Cardiac muscle cell (in vitro differentiated cells and primary cell): Measurements from ENCODE around the gene SYT7. TPM values are rescaled to one million over a fixed set of nuclear protein-coding genes. Genes with fewer than 3 reads are reported as not detected.

ENCODE experiments used
- DNase-seq, 2 donors: peaks; one replicate each; pipeline versions ENCODE4 v3.0.0 to v3.0.0-alpha.2; 2010 to 2017; ENCODE audit warnings: low read depth in 1 of 2, low spot score in 1 of 2
- H3K27ac ChIP-seq: fragments of 200-600 bp; sonication (generic); 2 replicates; pipeline ENCODE4 v1.5.1; 2016
- H3K27me3 ChIP-seq: fragments of 200-600 bp; sonication (generic); 2 replicates; pipeline ENCODE4 v1.6.0; 2016; ENCODE audit warnings: control low read depth
- H3K36me3 ChIP-seq: fragments of 200-600 bp; sonication (generic); 2 replicates; pipeline ENCODE4 v1.5.1; 2016; ENCODE audit warnings: control low read depth
- H3K4me1 ChIP-seq: fragments of 200-600 bp; sonication (generic); 2 replicates; pipeline ENCODE4 v1.8.1; 2017; ENCODE audit warnings: low read depth, mild to moderate bottlenecking, mixed run types
- H3K4me3 ChIP-seq: fragments of 200-600 bp; sonication (generic); 2 replicates; pipeline ENCODE4 v1.5.1; 2016; ENCODE audit warnings: mild to moderate bottlenecking
- H3K9me3 ChIP-seq: fragments of 200-600 bp; sonication (generic); 2 replicates; pipeline ENCODE4 v1.5.1; 2017; ENCODE audit warnings: low read depth, mild to moderate bottlenecking, control low read depth
- polyA plus RNA-seq: library from polyadenylated mRNA; unstranded; fragments of >200 nt; fragmentation: Nextera tagmentation; extraction: Ambion mirVana; gene quantifications from 2 replicates; pipeline ENCODE4 v1.2.1, GENCODE V29; 2016
- total RNA-seq: library from RNA; depleted of rRNA; stranded (reverse); fragments of >200 nt; gene quantifications from 2 replicates; pipeline ENCODE4 v1.2.3, GENCODE V29; 2016
- TF ChIP-seq, protein P1 (sequence below): IDR thresholded peaks from 2 replicates; pipeline ENCODE4 v1.5.1; 2012; ENCODE audit warnings: low read depth, mild to moderate bottlenecking, low read length

SYT7 gene
- total and polyA plus RNA-seq, 2 experiments from 2014 or later, result 6.3 to 12.1 TPM

- Histone ChIP-seq H3K27ac (no peak overlapping the region), H3K9me3 (no peaks in the 10 kb centered on the region)
Measured at GRCh38 chr11:61607426-61607825, 26.6 kb upstream of the SYT7 start.

DNA sequence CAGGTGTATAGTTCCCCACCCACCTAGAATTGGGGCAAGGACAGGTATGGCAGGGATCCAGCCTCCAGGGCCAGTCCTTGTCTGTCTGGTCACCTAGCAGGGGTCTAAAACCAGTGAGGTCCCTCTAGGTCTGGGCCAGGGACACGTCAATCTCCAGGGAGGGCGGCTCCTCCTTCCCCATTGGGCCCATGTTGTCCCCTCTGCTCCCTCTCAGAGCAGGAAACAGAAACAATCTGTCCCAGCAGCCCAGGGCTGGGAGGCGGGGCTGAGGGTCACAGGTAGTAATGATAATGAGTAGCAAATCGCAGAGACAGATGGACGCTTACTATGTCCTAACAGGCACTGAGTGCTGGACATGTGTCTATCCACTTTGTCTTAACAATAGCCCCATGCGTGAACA, 22.8 kb upstream of the SYT7 start:
- no peak for DNase-seq
- no peaks in the 10 kb centered on the region for H3K4me1 ChIP-seq
- H3K27me3 ChIP-seq, result no peaks in the 10 kb centered on the region
- H3K27ac ChIP-seq, result no peak overlapping the region
- no peaks in the 10 kb centered on the region for H3K9me3 ChIP-seq
- H3K4me3 ChIP-seq, result no peak overlapping the region
- no peaks in the 10 kb centered on the region for H3K36me3 ChIP-seq
- TF ChIP-seq, protein P1, sequence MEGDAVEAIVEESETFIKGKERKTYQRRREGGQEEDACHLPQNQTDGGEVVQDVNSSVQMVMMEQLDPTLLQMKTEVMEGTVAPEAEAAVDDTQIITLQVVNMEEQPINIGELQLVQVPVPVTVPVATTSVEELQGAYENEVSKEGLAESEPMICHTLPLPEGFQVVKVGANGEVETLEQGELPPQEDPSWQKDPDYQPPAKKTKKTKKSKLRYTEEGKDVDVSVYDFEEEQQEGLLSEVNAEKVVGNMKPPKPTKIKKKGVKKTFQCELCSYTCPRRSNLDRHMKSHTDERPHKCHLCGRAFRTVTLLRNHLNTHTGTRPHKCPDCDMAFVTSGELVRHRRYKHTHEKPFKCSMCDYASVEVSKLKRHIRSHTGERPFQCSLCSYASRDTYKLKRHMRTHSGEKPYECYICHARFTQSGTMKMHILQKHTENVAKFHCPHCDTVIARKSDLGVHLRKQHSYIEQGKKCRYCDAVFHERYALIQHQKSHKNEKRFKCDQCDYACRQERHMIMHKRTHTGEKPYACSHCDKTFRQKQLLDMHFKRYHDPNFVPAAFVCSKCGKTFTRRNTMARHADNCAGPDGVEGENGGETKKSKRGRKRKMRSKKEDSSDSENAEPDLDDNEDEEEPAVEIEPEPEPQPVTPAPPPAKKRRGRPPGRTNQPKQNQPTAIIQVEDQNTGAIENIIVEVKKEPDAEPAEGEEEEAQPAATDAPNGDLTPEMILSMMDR, result no peak

More at GRCh38 chr11:61607426-61607825, 26.6 kb upstream of the SYT7 start:
- Histone ChIP-seq H3K36me3 (no peaks in the 10 kb centered on the region), H3K27me3 (no peaks in the 10 kb centered on the region), H3K4me3 (no peak overlapping the region), H3K4me1 (no peaks in the 10 kb centered on the region)
- TF ChIP-seq, protein P1, result no peak
- no peak for DNase-seq

DNA sequence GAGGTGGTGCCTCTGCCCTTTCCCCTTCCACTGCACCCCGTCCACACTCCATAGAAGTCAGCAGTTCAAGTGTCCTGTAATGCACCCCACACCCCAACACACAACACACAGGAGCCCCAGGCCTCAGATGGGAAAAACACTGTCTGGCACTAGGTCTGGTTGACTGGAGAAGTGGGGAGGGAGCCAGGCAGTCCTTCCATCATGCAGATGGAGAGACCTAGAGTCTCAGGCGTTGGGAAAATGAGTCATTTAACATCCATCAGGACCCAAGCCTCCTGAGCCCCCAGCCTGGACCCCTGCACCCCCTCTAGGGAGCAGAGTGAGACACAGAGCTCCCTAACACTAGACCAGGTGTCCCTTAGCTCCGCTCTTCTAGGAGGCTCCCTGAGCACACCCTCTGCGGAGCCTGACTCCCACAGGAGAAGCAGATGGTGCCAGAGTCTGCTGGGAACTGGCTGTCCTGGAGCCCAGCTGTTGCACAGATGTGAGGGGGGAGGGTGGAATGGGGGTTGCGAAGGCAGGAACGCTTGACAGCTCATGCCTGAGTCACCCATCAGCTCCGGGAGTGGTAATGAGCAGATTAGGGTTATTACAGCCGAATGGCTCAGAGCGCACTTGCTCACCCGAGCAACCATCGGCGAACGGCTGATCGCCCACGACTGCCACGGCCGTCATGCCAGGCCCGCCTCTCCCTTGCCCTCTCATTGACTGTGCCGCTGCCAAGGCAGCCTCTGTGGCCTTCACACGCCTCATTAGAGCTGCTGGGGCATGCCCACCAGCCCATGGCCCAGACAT, 22.1 kb upstream of the SYT7 start:
- Histone ChIP-seq H3K9me3 (no peaks in the 10 kb centered on the region), H3K27me3 (no peaks in the 10 kb centered on the region), H3K4me3 (no peak overlapping the region), H3K4me1 (no peaks in the 10 kb centered on the region), H3K36me3 (no peaks in the 10 kb centered on the region), H3K27ac (no peak overlapping the region)
- peak in 1 of 2 donors; percentile 97 for DNase-seq
- TF ChIP-seq, protein P1, result no peak

GRCh38 chr11:61601512-61601911, 20.6 kb upstream of the SYT7 start:
- no peaks in the 10 kb centered on the region for H3K9me3 ChIP-seq
- no peak overlapping the region for H3K4me3 ChIP-seq
- TF ChIP-seq, protein P1, result no peak
- no peak for DNase-seq
- no peaks in the 10 kb centered on the region for H3K27me3 ChIP-seq
- no peaks in the 10 kb centered on the region for H3K4me1 ChIP-seq
- H3K27ac ChIP-seq, result no peak overlapping the region
- H3K36me3 ChIP-seq, result no peaks in the 10 kb centered on the region

- Histone ChIP-seq H3K4me1 (no peaks in the 10 kb centered on the region), H3K27ac (no peak overlapping the region), H3K27me3 (no peaks in the 10 kb centered on the region), H3K36me3 (no peaks in the 10 kb centered on the region), H3K4me3 (no peak overlapping the region), H3K9me3 (no peaks in the 10 kb centered on the region)
- TF ChIP-seq, protein P1, result no peak
- no peak for DNase-seq
Measured at GRCh38 chr11:61599968-61600710, 19.3 kb upstream of the SYT7 start.
